ENCODE results near the gene DLGAP5. TPM values are rescaled to one million over a fixed set of nuclear protein-coding genes. Genes with fewer than 3 reads are reported as not detected.
A peak's percentile ranks its signal among the peaks of the same experiment; 100 is the strongest.

The DLGAP5 gene
- total and polyA plus RNA-seq, 2 of the 4 experiments (the other 2 are of a cell fraction): 14.9 to 19.0 TPM

DNA sequence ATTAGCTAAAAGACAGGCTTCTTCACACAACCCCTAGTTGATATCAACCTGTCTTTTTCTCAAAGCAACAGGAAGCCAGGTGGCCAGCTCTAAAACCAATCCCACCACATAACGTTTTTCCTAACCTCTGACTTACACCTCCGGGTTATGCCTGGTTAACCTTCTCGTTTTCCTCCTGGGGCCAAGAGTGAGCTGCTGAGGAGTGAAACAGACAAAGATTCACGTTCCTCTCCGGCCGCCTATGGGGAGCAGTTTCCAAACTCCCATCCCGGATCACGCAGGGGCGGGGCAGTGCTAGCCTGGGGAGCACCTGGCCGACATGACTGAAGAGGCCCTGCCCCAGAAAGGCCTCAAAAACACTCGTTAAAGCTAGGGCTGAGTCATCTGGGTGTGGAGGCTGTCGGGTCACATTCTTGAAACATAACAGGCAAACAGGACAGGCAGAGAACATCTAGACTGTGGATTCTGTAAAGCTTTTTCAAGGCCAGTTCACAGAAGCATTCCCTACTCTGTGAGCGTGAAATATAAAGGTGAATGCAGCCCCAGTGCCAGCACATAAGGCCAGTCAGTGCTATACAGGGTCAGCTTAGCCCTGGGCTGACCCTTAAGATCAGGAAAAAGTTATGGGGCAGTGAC is 88.3 kb downstream of the DLGAP5 start:
- H3K4me3 ChIP-seq (ENCODE audit: insufficient read depth, low read depth, low read length): no peak overlapping the region
- CTCF ChIA-PET: interaction anchor here (0.6 to 1.6 kb wide), 5 partner anchors 9 to 52 kb away, joined by 3 to 9 read pairs (median 4); partner anchors contain the start of gene MAPK1IP1L
- no TSS peak for BruUV-seq (replicated peaks)

More for the DNA sequence above, 88.3 kb downstream of the DLGAP5 start:
- Histone ChIP-seq H4K8ac (ENCODE audit: low read depth in 2 of 2, low read length in 2 of 2) (peak overlapping the region; percentile 45 to 90), H3K14ac (replicated peaks; ENCODE audit: low read depth, low read length) (peak overlapping the region; percentile 96), H4K5ac (ENCODE audit: low read depth, low read length) (peak overlapping the region; percentile 95), H3K9me3 (ENCODE audit: control insufficient read depth, insufficient read depth, low read length) (peaks cover 7% of the 10 kb centered on the region), H3K9ac (ENCODE audit: low read depth, low read length) (peak overlapping the region; percentile 68), H2AK5ac (ENCODE audit: low read depth, low read length) (peak overlapping the region; percentile 93), H3K9me1 (ENCODE audit: insufficient read depth, low read length) (peaks cover 18% of the 10 kb centered on the region), H3K79me1 (ENCODE audit: low read depth in 1 of 2, low read length in 2 of 2) (peaks cover 2 to 17% of the 10 kb centered on the region in 2 experiments; a peak in 3 of 4 replicates), H3K4ac (ENCODE audit: low read depth, low read length) (peak overlapping the region; percentile 99), H2BK15ac (ENCODE audit: low read depth, low read length) (peak overlapping the region; percentile 96), H2AK9ac (replicated peaks; ENCODE audit: low read depth, low read length, poor library complexity) (peak overlapping the region; percentile 95), H4K20me1 (ENCODE audit: insufficient read depth, low read length) (0 out of 2 replicates have a peak, but pooled peaks cover 1% of the 10 kb centered on the region), H3K23ac (ENCODE audit: low read depth, low read length) (peak overlapping the region; percentile 93), H3K18ac (ENCODE audit: low read depth, low read length) (peak overlapping the region; percentile 98), H2BK5ac (ENCODE audit: low read depth, low read length, poor library complexity, severe bottlenecking) (peak overlapping the region; percentile 97), H2AFZ (replicated peaks; ENCODE audit: low read length, poor library complexity) (peak overlapping the region; percentile 85), H3K36me3 (ENCODE audit: control insufficient read depth, insufficient read depth, low read length) (no peaks in the 10 kb centered on the region), H3K4me2 (ENCODE audit: low read depth, low read length) (peak overlapping the region; percentile 71), H3K27me3 (ENCODE audit: control insufficient read depth, insufficient read depth, low read length) (no peaks in the 10 kb centered on the region), H3K4me1 (ENCODE audit: control insufficient read depth, insufficient read depth, low read length) (peaks cover 25% of the 10 kb centered on the region), H3K27ac (ENCODE audit: insufficient read depth, low read length) (peak overlapping the region; percentile 96), H3K56ac (ENCODE audit: extremely low read depth, insufficient read depth, low read length) (peak overlapping the region; percentile 93), H2BK120ac (ENCODE audit: low read depth, low read length) (peak overlapping the region; percentile 99), H2BK20ac (ENCODE audit: low read depth, low read length) (peak overlapping the region; percentile 99), H4K91ac (ENCODE audit: insufficient read depth, low read depth, low read length) (peak overlapping the region; percentile 99)
- intact Hi-C loops (cut with micrococcal nuclease) (loop anchor here (2.0 to 5.0 kb wide), 3 partner anchors 20 to 49 kb away; no protein-coding TSS in a partner anchor), dilution Hi-C loops (cut with HindIII; ENCODE audit: low sequenced_read_pairs, unreplicated experiment) (no loop called here), in situ Hi-C loops (cut with MboI; ENCODE audit: low sequenced_read_pairs) (no loop called here)
- WGBS, 2 experiments (ENCODE audit: extremely low coverage in 2 of 2, insufficient read length in 1 of 2): 30% methylated on average over 9 of the region's 13 CpGs; no CpG with 5 or more reads in 1 of the 2 experiments
- peak; percentile 58 for ATAC-seq (ENCODE audit: low read depth)
- POLR2A ChIA-PET (ENCODE audit: unreplicated experiment): interaction anchor here (1.2 kb wide), 1 partner anchor 26 kb away, joined by 3 read pairs; the partner anchor contains the start of gene LGALS3
- DNase-seq: peak; percentile 95
- TF ChIP-seq SMC3 (IDR thresholded peaks at IDR 0.05; ENCODE audit: low read depth, low read length): no peak
- TF ChIP-seq MXI1 (IDR thresholded peaks at IDR 0.05; ENCODE audit: borderline replicate concordance, low read depth, low read length): no peak
- no peak for TF ChIP-seq CHD1 (IDR thresholded peaks at IDR 0.05; ENCODE audit: low read depth, low read length)
- peak; percentile 45; the same call in 1 of the 2 replicates for TF ChIP-seq NFE2L2 (IDR thresholded peaks at IDR 0.05; ENCODE audit: low read depth, low read length)
- peak; percentile 70 for TF ChIP-seq FOS (IDR thresholded peaks at IDR 0.05; ENCODE audit: low read depth, low read length)
- TF ChIP-seq, protein P1, sequence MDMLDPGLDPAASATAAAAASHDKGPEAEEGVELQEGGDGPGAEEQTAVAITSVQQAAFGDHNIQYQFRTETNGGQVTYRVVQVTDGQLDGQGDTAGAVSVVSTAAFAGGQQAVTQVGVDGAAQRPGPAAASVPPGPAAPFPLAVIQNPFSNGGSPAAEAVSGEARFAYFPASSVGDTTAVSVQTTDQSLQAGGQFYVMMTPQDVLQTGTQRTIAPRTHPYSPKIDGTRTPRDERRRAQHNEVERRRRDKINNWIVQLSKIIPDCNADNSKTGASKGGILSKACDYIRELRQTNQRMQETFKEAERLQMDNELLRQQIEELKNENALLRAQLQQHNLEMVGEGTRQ (IDR thresholded peaks at IDR 0.05; ENCODE audit: low read depth, low read length): no peak
- no peak for TF ChIP-seq RAD21 (IDR thresholded peaks at IDR 0.05; ENCODE audit: low read length)
- TF ChIP-seq RCOR1 (IDR thresholded peaks at IDR 0.05; ENCODE audit: insufficient replicate concordance, low read length): no peak
